ENCODE data around the gene CA5B. TPM values are rescaled to one million over a fixed set of nuclear protein-coding genes. Genes with fewer than 3 reads are reported as not detected.

Gene CA5B
- total and polyA plus RNA-seq, 4 donors: 0.55 to 2.9 (median 1.6) TPM

DNA sequence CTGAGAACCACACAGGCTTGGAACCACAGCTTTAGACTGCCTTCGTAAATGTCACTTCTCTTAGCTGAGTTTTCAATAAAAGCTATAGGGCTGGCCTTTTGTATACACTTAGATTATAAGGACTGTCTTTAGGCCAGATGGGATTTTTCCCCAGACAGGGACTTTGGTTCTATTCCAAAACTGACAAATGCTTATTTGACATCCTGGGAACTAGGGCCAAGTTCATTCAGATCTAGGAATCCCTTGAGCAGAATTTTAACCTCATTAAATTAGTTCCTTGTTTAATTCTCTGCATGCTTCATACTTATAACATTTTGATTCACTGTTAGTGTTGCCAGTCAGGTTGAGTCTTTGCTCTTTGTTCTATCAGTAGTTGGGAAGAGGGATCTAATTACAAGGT lies 75.3 kb downstream of the CA5B start:
- DNase-seq (ENCODE audit: low spot score): no peak
- Histone ChIP-seq H3K4me3 (ENCODE audit: low read depth in 1 of 3, low read length in 3 of 3) (no peak overlapping the region), H3K9me3 (ENCODE audit: control insufficient read depth in 4 of 4, low read length in 3 of 4) (no peaks in the 10 kb centered on the region), H3K27ac (ENCODE audit: low read depth in 1 of 2, low read length in 2 of 2) (no peak overlapping the region), H3K36me3 (ENCODE audit: control insufficient read depth in 4 of 4, insufficient read depth in 3 of 4, low read depth in 1 of 4, low read length in 3 of 4) (peaks cover 0 to 45% (median 20%) of the 10 kb centered on the region in 4 donors), H3K9ac (ENCODE audit: low read depth in 1 of 2, low read length in 2 of 2) (no peak overlapping the region), H3K4me1 (ENCODE audit: control insufficient read depth in 4 of 4, insufficient read depth in 4 of 4, low read length in 3 of 4) (peaks cover 0 to 2% (median 0%) of the 10 kb centered on the region in 4 donors), H3K27me3 (ENCODE audit: control insufficient read depth in 4 of 4, insufficient read depth in 4 of 4, low read length in 3 of 4) (no peaks in the 10 kb centered on the region)
- TF ChIP-seq, protein P1, sequence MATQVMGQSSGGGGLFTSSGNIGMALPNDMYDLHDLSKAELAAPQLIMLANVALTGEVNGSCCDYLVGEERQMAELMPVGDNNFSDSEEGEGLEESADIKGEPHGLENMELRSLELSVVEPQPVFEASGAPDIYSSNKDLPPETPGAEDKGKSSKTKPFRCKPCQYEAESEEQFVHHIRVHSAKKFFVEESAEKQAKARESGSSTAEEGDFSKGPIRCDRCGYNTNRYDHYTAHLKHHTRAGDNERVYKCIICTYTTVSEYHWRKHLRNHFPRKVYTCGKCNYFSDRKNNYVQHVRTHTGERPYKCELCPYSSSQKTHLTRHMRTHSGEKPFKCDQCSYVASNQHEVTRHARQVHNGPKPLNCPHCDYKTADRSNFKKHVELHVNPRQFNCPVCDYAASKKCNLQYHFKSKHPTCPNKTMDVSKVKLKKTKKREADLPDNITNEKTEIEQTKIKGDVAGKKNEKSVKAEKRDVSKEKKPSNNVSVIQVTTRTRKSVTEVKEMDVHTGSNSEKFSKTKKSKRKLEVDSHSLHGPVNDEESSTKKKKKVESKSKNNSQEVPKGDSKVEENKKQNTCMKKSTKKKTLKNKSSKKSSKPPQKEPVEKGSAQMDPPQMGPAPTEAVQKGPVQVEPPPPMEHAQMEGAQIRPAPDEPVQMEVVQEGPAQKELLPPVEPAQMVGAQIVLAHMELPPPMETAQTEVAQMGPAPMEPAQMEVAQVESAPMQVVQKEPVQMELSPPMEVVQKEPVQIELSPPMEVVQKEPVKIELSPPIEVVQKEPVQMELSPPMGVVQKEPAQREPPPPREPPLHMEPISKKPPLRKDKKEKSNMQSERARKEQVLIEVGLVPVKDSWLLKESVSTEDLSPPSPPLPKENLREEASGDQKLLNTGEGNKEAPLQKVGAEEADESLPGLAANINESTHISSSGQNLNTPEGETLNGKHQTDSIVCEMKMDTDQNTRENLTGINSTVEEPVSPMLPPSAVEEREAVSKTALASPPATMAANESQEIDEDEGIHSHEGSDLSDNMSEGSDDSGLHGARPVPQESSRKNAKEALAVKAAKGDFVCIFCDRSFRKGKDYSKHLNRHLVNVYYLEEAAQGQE (IDR thresholded peaks at IDR 0.05): no peak
- no peak for TF ChIP-seq TAF1 (conservative IDR thresholded peaks at IDR 0.05)
- no peak for TF ChIP-seq SP1 (IDR thresholded peaks at IDR 0.05)
- no peak for TF ChIP-seq RAD21 (IDR thresholded peaks at IDR 0.05)
- TF ChIP-seq GABPA (IDR thresholded peaks at IDR 0.05 in 1 of 2, conservative IDR thresholded peaks at IDR 0.05 in 1 of 2): no peak
- no peak for TF ChIP-seq HNF4G (IDR thresholded peaks at IDR 0.05)
- TF ChIP-seq NR2F2 (IDR thresholded peaks at IDR 0.05): no peak
- TF ChIP-seq, protein P2, sequence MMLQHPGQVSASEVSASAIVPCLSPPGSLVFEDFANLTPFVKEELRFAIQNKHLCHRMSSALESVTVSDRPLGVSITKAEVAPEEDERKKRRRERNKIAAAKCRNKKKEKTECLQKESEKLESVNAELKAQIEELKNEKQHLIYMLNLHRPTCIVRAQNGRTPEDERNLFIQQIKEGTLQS (IDR thresholded peaks at IDR 0.05): no peak
- no peak for TF ChIP-seq RXRA (IDR thresholded peaks at IDR 0.05)
- no peak for TF ChIP-seq FOXA1 (IDR thresholded peaks at IDR 0.05)
- TF ChIP-seq, protein P3, sequence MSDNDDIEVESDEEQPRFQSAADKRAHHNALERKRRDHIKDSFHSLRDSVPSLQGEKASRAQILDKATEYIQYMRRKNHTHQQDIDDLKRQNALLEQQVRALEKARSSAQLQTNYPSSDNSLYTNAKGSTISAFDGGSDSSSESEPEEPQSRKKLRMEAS (IDR thresholded peaks at IDR 0.05): no peak
- TF ChIP-seq, protein P4, sequence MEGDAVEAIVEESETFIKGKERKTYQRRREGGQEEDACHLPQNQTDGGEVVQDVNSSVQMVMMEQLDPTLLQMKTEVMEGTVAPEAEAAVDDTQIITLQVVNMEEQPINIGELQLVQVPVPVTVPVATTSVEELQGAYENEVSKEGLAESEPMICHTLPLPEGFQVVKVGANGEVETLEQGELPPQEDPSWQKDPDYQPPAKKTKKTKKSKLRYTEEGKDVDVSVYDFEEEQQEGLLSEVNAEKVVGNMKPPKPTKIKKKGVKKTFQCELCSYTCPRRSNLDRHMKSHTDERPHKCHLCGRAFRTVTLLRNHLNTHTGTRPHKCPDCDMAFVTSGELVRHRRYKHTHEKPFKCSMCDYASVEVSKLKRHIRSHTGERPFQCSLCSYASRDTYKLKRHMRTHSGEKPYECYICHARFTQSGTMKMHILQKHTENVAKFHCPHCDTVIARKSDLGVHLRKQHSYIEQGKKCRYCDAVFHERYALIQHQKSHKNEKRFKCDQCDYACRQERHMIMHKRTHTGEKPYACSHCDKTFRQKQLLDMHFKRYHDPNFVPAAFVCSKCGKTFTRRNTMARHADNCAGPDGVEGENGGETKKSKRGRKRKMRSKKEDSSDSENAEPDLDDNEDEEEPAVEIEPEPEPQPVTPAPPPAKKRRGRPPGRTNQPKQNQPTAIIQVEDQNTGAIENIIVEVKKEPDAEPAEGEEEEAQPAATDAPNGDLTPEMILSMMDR (IDR thresholded peaks at IDR 0.05; ENCODE audit: low read depth, low read length, missing input control): no peak
- no peak for TF ChIP-seq FOXA2 (IDR thresholded peaks at IDR 0.05)
- no peak for TF ChIP-seq EGR1 (IDR thresholded peaks at IDR 0.05; ENCODE audit: low read depth in 2 of 2)
- no peak for TF ChIP-seq YY1 (IDR thresholded peaks at IDR 0.05)
- TF ChIP-seq HNF4A (conservative IDR thresholded peaks at IDR 0.05): no peak
- TF ChIP-seq, protein P5, sequence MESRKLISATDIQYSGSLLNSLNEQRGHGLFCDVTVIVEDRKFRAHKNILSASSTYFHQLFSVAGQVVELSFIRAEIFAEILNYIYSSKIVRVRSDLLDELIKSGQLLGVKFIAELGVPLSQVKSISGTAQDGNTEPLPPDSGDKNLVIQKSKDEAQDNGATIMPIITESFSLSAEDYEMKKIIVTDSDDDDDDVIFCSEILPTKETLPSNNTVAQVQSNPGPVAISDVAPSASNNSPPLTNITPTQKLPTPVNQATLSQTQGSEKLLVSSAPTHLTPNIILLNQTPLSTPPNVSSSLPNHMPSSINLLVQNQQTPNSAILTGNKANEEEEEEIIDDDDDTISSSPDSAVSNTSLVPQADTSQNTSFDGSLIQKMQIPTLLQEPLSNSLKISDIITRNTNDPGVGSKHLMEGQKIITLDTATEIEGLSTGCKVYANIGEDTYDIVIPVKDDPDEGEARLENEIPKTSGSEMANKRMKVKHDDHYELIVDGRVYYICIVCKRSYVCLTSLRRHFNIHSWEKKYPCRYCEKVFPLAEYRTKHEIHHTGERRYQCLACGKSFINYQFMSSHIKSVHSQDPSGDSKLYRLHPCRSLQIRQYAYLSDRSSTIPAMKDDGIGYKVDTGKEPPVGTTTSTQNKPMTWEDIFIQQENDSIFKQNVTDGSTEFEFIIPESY (IDR thresholded peaks at IDR 0.05): no peak
- no peak for TF ChIP-seq JUND (IDR thresholded peaks at IDR 0.05)
- 85% methylated on average over 1 of the region's 1 CpG for WGBS

All from liver (tissue), 9 donors.